Activated CD4-positive, alpha-beta T cell treated with anti-CD3 and anti-CD28 coated beads, Interleukin-2, amount 50 U/mL, for 48 hours (primary cell): Measurements from ENCODE around the gene KBTBD12.

ENCODE experiments used
- DNase-seq, 2 experiments: peaks; one replicate each; pipeline ENCODE4 v3.0.0-alpha.2; 2020

Gene KBTBD12

DNA sequence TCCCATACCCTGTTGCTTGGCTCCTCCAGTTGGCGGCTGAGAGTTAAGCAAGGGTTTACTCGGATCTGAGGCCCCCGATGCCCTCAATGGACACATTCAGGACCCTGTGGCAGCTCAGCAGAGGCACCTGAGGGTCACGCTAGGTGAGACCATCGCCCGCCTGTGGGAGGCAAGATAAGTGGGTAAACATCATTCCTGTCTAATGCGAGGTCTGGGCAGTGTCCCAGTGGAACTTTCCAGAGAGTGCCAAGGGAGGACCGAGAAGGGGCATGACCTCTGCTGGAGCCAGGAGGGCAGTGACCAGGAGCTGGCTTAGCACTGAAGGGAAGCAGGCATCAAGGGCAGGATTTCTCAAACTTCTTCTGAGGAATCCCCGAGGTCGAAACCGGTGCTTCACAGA lies 71.8 kb downstream of the KBTBD12 start:
- DNase-seq, result no peak

DNA sequence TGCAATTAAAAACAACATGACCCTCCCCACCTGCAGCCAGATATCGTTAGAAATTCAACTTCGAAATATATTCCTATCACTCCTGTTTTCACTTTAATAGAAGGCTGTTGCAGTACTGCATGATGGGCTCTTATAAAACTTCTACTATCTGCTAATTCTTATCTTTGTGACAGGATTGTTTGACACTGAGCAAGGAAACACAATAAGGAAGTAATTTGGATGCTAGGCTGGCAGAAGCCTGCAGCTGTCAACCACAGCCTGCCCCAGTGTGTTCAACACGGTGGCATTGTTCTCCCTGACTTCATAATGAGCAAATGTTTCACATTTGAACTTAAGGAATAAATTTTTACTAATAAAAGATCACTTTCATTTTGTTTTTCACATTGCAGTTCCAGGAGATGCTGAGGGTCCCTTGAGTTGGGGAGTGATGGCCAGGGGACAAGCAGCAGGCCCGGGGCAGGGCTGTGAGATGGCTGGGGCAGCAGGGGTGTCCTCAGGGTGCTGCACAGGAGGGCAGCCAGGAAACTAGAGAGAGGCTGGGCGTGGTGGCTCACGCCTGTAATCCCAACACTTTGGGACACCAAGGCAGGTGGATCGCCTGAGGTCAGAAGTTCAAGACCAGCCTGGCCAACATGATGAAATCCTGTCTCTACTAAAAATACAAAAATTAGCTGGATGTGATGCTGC lies 72.4 kb downstream of the KBTBD12 start:
- no peak for DNase-seq

DNA sequence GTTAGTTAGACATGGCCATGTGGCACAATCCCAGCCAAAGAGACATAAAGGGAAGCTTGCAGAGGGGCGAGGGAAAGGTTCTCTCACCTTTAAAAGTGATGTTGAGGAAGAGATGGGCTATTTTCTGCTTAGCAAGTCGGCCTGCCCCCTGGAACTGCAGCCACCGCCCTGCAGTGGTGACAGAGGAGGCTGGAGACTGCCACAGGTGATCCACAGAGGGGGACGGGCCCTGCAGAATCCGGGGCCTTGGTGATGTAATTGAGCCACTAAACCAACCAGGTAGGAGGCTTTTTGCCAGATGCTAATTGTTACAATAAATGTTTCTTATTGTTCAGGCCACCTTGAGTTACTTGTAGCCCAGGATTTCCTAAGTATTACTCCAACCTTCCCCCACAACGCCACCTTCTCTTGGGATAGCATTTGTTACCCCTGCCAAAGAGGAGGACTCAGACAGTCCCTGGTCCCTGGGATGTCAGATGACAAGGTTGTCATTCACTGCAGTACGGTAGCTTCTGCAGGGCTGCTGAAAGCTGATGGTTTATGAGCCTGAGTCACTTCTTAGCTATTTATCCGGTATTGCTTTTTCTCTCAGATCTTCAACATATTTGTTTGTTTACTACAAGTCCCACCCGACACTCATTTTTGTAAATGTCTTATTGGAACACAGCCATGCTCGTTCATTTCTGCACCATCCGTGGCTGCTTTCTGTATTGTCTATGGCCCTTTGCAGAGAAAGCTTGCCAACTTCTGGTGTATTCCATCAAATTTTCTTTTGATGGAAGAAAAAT lies 73.9 kb downstream of the KBTBD12 start:
- no peak for DNase-seq

DNA sequence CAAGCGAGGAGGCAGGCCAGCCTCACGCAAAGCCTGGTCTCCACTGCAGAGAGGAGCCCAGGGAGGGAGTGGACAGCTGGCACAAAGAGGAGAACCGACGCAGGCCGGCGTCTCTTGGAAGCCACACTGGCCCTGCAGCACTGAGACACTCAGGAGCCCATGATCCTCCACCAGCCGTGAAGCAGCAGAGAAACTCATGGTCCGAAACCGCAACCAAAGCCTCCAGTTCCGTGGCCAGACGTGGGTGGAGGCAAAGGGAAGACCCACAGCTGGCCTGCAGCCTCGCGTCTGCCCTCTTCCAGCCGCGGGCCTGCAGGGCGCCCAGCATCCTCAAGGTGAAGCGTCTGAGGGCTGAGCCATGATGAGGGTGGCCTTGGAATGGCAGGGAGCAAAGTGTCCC lies 75.0 kb downstream of the KBTBD12 start:
- DNase-seq, result no peak

DNA sequence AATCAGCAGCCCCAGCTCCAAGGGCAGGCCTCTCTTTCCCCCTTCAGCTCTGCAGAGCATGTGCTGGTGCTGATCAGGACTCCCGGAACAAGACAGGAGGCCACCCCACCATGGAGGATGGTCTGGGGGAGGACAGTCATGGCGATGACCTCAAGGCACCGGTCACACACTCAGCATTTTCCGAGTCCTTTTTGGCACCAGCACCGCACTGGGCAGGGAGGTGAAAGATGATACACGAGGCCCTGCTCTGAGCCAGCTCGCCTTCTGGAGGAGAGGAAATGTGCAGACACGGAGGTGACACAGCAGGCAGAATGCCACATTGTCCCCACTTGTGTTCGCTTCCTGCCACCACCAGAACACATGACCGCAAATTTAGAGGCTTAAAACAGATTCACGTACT lies 75.4 kb downstream of the KBTBD12 start:
- DNase-seq, result no peak

DNA sequence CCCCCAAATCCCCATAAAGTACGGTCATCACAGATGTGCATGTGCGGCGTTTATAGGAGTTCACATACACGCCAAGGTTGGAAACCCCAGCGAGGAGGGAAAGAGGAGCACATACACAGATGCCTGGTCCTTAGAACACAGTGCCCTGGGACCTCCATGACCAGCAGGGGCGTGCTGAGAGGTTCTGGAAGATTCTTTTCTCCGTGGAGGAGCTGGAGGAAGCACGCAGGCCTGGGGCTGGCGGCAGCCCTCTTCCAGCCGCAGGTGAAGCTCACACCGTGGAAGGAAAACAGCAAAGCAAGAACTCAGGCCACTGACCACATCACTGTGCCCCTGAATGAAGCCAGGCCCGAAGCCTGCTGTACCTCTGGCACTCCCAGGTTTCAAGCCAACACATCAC lies 76.2 kb downstream of the KBTBD12 start:
- DNase-seq, result no peak

DNA sequence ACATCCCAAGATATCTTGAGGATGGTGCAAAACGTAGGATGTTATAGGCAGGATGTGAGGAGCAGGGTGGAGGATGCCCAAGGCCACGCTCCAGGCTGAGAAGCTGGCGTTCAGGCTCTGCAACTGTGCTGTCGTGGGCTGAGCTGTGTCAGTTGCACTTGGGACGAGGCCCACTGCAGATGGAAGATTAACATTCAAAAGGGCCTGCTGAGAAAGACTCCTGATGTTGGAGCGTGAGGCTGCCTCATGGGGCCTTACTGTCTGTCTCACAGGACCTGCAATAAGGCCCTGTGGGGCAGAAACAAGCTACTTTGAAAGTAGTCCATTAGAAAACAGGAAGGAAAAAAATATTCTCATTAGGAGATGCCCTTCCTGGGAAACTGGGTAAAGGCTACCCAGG lies 76.6 kb downstream of the KBTBD12 start:
- no peak for DNase-seq

DNA sequence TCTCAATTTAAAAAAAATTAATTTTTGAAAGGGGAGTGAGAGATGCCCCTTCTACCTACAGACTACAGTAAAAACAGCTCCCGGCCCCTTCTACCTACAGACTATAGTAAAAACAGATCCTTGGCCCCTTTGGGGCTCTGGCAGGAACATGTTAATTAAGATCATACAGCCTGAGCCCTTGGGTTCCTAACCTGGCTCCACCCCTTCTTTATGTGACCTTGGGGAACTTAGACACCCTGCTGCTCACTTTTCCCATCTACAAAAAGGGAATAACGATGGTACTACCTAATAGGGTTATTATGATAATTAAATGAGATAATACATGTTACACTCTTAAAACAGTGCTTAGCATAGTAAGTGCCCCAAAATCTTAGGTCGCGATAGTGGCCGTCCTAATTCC lies 77.1 kb downstream of the KBTBD12 start:
- no peak for DNase-seq

DNA sequence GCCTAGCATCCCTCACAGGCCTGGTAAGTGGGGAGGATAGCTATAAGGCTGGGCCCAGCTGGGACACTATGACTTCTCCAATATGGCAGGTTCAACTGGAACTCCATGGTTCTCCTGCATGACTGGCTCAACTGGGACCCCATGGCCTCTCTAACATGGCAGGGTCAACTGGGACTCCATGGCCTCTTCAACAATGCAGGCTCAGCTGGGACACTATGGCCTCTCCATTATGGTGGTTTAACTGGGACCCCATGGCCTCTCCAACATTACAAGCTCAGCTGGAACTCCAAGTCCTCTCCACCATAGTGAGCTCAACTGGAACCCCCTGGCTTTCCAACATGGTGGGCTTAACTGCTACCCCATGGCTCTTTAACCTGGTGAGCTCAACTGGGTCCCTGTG lies 79.0 kb downstream of the KBTBD12 start:
- DNase-seq, result no peak

DNA sequence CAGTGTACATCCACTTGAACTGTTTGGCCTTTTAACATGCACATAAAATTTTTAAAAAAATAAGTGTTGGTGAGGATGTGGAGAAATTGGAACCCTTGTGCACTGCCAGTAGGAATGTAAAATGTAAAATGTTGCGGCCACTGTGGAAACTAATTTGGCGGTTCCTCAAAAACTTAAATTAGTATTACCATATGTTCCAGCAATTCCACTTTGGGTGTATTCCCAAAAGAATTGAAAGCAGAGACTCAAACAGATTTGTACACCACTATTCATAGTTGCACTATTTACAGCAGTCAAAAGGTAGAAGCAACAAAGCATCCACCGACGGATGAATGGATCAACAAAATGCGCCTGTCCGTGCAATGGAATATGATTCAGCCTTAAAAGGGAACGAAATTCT lies 82.0 kb downstream of the KBTBD12 start:
- no peak for DNase-seq

DNA sequence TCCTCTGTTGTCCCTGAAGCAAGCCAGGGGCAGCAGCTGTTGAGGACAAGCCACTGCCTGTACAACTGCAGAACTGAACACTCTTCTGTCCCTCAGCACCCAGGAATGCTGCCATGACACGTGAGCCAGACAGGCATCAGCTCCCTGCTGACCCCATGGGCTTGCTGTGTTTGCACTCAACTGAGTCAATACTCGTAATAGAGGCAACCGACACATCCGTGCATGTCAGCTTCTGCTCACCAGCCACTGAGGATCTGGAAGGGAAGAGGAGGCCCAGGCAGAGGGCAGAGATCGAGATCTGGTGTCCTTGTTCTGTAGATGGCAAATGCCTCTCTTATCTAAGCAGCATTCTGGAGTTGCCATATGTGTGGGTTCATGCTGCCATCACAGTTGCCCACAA lies 82.9 kb downstream of the KBTBD12 start:
- DNase-seq, result no peak

DNA sequence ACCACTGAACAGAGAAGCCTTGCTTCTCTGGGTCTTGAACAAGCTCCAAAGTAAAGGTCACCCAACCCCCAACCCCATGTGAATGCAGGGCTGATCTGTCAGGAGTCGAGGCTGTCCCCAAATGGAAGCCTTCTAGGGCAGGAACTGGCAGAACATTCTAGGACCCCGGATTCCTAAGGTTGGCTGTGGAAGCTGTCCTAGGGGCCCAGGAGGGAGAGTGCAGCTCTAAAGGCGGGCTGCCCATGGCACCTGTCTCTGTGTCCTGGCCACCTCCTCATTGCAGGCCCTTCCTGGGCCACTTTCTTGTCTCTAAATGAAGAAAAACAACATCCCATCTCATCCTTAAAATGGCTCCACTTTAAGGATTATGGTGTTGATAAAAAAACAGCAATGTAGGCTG lies 83.6 kb downstream of the KBTBD12 start:
- DNase-seq, result no peak

DNA sequence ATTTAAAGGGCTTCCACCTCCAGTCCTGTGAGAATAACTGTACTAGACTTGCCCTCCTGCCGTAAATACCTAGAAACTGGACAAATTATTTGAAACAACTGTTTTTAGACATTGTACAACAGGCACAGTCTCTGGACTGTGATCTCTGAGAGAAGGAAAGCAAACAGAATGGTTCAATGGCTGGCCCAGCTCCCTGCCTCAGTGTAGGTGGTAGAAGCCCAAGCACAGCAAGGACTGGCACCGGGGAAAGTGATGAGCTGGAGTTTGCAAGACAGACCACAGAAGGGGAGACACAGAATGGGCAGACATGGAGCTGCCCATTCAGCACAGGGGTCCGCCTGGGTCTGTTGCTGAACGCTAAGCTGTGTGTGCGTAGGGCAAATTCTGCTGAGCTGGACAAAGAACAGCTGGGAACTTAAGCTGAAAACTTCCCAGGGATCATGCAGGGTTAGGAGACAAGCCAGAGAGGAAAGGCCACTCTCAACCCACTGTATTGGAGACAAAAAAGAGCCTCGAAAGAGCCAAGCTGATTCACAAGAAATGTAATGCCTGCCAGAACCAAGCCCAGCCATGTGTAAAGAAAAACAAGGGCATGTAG lies 84.6 kb downstream of the KBTBD12 start:
- DNase-seq, result no peak

DNA sequence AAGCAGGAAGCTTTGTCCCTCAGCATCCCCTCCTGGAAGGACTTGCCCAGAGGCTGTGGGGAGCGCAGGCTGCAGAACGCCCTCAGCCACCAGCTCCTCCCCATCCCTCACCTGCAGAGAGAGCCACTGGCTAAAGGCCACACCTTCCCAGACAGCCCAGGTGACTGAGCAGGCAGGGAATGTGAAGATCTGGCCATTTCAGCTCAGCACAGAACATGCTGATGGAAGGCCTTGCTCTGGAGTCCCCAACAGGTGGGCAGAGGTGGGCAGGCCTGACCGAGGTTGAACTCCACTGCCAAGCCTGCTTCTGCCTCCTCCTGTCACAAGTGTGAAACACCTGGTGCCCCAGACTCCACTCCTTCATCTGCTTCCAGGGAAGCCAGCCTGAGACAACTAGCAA lies 86.5 kb downstream of the KBTBD12 start:
- no peak for DNase-seq

DNA sequence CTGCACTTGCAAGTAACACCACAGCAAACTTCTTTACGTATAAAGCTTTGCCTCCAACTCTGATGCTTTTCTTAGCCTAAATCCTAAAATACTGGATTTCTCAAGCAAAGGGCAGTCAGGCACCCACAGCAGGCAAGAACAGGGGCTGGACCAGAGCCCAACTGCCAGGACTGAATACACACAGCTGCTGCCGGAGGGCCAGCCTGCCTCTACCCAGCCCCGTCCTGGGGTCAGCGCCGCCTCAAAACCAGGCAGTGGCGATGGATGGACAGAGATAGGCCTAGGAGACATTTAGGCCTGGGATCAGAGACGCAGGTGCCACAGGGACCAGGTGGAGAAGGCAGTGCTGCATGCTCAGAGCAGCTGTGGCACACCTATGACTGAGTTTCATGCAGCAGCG lies 89.6 kb downstream of the KBTBD12 start:
- DNase-seq, result no peak

DNA sequence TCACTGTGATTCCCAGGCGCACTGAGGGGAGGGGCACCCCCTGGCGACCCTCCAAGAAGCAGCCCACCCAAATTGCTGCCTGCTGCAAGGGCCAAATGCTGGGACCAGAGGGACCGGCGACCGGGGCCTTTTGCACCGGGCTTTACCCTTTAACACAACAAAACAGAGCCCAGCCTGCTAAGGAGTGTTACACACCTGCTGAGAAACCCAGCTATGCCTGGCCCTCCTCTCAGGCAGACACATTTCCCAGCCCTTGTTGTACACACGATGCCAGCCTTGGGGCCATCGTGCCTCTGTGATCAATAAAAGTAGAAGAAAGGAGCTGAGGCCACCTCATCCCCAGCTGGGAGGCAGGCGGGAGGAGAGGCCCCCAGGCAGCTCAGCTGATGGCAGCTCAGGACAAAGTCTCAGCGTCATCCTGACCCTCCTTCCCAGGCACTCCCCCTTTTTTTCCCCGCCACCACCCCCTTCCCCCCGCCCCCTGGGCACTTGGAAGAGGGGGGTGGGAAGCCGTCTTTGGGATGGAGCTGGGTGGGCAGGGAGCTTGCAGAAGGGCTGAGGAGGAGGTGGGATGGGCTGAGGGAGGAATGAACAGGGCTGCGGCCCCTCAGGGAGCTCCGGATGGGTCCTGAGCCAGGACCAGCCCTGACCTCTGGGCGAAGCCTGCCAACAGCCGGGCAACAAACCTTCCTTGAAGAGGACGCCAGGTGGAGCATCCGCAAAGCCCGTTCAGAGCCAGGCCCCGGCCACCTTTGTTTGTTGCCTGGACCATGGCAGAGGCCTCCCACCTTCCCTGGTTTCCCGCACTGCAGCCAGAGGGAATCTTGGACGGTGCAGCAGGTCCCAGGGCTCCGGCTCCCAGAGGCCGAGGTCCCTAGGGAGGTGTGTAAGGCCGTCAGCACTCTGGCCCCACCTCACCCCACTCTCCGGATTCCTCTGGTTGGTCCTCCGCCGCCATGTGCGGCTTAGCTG lies 91.3 kb downstream of the KBTBD12 start:
- DNase-seq, result no peak

DNA sequence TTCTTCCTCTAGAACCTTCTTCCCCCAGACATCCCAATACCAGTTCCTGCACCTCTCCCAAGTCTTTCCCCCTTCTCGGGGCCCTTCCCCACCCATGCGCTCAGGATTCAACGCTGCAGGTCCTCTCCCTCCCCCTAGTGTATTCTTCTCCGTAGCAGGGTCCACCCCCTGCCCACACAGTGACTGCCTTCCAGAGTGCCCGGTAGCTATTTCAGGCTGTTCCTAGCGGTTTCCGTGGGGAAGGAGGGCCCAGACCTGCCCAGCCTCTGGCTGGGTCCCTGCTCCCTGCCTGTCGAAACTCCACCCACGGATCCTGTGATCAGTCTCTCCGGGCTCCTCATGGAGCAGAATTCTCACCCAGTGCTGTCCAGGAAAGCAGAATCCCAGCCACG lies 92.0 kb downstream of the KBTBD12 start:
- no peak for DNase-seq

DNA sequence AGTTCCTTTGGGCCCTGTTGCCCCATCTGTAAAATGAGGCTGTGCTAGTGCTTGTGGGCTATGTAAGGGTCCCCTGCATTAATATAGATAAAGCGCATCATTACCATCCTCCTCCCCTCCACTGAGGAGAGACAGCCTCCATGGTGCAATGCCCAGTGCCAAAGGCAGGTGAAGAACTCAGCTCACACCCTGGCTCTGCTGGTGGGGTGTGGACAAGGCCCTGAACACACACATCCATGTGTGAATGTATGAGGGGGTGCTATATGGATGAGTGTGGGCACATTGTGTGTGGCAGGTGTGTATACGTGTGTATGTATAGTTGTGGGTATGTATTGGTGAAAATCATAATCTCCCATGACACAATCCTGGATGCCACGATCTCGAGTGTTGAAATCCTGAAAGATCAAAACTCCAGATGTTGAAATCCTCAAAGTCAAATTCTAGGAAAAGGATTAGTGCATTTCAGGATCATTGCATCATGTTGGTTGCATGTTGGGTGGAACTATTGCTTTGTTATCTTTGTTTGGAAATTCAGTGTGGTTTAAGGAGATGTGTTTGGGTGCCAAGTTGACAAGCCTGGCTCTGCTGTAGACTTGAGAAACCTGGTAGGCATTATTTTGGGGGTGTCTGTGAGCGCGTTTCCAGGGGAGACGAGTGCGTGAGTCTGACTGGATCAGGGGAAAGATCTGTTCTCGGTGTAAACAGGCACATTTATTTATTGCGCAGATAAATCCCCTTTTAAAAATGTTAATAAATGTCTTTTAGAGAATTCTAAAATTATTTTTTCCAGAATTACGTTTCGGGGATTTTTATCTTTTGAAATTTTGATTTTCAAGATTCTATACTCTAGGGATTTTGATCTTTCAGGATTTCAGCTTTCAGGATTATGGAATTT lies 95.2 kb downstream of the KBTBD12 start:
- DNase-seq, result no peak

DNA sequence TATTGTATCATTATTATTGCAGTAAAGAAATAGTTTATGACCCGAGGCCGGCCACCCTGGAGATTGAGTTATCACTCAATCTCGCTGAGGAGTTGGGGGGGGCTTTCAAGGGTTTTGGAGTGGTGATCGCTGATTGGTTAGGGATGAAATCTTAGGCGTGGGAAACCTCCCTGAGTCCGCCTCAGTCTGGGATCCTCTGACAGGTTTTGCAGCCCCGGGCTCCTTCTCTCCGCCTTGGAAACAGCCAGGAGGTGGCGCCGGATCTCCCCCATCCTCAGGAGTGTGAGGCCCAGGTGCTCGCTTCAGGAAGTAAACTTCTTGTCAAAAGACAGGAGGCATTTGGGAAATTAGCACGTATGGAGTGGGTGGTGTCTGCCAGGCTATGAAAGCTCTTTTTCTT lies 96.1 kb downstream of the KBTBD12 start:
- peak; percentile 19 to 34 for DNase-seq

DNA sequence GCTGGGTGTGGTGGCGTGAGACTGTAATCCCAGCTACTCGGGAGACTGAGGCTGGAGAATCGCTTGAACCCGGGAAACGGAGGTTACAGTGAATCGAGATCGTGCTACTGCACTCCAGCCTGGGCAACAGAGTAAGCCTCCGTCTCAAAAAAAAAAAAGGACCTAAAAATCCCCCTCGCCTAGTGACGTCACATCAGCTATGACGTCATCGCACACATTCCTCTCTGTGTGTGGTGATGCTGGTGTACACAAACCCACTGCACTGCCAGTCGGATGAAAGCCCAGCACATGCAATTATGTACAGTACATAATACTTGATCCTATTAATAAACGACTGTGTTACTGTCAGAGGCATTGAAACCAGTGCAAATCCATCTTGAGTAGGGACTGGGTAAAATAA lies 97.0 kb downstream of the KBTBD12 start:
- DNase-seq, result no peak

DNA sequence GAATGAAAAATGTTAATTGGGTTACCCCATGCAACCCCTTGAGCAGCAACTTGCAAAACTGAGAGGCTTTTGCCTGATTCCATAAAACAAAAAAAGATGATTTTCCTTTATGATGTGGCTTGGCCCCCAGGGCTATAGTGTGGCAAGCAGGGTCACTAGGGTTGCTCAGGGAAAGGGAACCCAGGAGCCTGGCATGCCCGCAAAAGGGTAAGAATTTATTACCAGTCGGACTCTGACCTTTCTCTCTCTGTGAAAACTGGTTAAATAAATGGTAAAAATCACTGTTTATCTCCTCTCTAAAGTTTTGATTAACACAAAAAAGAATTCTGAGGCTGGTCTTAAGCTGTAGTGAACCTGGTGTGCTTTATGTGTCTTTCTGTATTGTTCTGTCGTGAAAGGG lies 99.5 kb downstream of the KBTBD12 start:
- DNase-seq, result no peak

DNA sequence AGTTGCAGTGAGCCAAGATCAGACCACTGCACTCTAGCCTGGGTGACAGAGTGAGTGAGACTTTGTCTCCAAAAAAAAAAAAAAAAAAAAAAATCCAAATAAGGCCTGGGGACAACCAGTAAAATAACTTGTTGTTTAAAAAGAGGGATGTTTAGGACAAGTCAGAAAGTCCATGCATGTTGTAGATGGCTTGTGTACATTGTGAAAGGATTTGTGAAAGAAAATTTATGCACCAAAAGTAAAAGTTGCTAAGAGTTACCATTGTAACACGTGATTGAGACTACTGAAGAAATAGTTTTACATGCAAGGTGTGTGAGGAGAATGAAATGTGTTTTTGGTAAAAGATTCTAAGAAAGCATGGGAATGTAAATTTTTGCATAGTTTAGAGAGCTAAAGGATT lies 101.5 kb downstream of the KBTBD12 start:
- DNase-seq, result no peak
